GM23338 (cell line): ENCODE data around the gene WDR27.

Experiments used
- CREB1 ChIP-seq: fragments of 250-450 bp; sonication (Bioruptor Pico); IDR thresholded peaks from 2 replicates; pipeline ENCODE4 v1.5.0; 2020; ENCODE audit warnings: low read depth, mild to moderate bottlenecking, moderate library complexity
- EZH2 ChIP-seq: fragments of 200-600 bp; sonication (generic); IDR thresholded peaks from one replicate; pipeline ENCODE4 v1.8.0; 2017; ENCODE audit warnings: antibody characterized with exemption, mild to moderate bottlenecking, low read depth; ENCODE audit not compliant: unreplicated experiment
- NANOG ChIP-seq: IDR thresholded peaks from 2 replicates; pipeline ENCODE4 v1.6.1; 2016; ENCODE audit warnings: antibody characterized with exemption, borderline replicate concordance
- POLR2AphosphoS5 ChIP-seq: IDR thresholded peaks from 2 replicates; pipeline ENCODE4 v1.6.1; 2016; ENCODE audit warnings: antibody characterized with exemption, low read depth
- ZNF114 ChIP-seq: fragments of 250-450 bp; sonication (Bioruptor Pico); IDR thresholded peaks from 2 replicates; pipeline ENCODE4 v1.5.0; 2020; ENCODE audit warnings: mild to moderate bottlenecking, moderate library complexity
- TF ChIP-seq, protein P1 (sequence below), 2 experiments: fragments of 200-600 bp in 1 of 2; sonication (generic) in 1 of 2; conservative IDR thresholded peaks; 2 replicates each; pipeline versions ENCODE4 v1.5.1 to v1.6.1; 2016 to 2017; ENCODE audit warnings: antibody characterized with exemption in 2 of 2, low read depth in 2 of 2, mild to moderate bottlenecking in 2 of 2, moderate library complexity in 1 of 2
- TF ChIP-seq, protein P2 (sequence below): IDR thresholded peaks from 2 replicates; pipeline ENCODE4 v1.6.1; 2016; ENCODE audit warnings: antibody characterized with exemption

DNA sequence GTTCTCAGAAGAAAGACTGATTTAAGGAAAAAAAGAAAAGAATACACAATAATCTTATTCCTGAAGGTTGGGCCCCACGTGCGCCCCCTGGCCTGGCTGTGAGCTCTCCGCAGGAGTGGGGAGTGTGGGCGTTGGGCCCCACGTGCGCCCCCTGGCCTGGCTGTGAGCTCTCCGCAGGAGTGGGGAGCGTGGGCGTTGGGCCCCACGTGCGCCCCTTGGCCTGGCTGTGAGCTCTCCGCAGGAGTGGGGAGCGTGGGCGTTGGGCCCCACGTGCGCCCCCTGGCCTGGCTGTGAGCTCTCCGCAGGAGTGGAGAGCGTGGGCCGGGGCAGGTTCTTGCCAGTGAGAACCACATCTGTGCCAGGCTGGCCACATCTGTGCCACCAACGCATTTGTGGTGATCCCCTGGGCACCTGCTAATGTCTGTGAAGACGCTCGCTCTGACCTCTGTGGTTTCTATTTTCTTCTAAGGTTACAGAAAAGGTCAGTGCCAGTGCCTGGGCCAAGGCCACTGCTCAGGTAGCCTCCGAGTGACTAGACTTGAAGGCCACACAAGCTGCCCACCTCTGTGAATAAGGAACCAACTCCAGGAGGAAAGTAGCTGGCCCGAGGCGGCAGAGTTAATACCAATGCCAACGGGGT lies 41.0 kb downstream of the WDR27 start:
- TF ChIP-seq, protein P1, sequence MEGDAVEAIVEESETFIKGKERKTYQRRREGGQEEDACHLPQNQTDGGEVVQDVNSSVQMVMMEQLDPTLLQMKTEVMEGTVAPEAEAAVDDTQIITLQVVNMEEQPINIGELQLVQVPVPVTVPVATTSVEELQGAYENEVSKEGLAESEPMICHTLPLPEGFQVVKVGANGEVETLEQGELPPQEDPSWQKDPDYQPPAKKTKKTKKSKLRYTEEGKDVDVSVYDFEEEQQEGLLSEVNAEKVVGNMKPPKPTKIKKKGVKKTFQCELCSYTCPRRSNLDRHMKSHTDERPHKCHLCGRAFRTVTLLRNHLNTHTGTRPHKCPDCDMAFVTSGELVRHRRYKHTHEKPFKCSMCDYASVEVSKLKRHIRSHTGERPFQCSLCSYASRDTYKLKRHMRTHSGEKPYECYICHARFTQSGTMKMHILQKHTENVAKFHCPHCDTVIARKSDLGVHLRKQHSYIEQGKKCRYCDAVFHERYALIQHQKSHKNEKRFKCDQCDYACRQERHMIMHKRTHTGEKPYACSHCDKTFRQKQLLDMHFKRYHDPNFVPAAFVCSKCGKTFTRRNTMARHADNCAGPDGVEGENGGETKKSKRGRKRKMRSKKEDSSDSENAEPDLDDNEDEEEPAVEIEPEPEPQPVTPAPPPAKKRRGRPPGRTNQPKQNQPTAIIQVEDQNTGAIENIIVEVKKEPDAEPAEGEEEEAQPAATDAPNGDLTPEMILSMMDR (conservative IDR thresholded peaks at IDR 0.05; ENCODE audit: low read depth in 2 of 2) = peak in 1 of 2 experiments; percentile 31; a peak in 2 of 4 replicates
- no peak for TF ChIP-seq EZH2
- no peak for TF ChIP-seq POLR2AphosphoS5
- no peak for TF ChIP-seq NANOG
- TF ChIP-seq ZNF114 (CRISPR knock-in tag) = no peak
- TF ChIP-seq, protein P2, sequence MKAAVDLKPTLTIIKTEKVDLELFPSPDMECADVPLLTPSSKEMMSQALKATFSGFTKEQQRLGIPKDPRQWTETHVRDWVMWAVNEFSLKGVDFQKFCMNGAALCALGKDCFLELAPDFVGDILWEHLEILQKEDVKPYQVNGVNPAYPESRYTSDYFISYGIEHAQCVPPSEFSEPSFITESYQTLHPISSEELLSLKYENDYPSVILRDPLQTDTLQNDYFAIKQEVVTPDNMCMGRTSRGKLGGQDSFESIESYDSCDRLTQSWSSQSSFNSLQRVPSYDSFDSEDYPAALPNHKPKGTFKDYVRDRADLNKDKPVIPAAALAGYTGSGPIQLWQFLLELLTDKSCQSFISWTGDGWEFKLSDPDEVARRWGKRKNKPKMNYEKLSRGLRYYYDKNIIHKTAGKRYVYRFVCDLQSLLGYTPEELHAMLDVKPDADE = no peak
- TF ChIP-seq CREB1 (CRISPR knock-in tag) = no peak
